GM12874 (cell line): Measurements from ENCODE around the gene AFDN.

Source experiments
- TF ChIP-seq, protein P1 (sequence below): IDR thresholded peaks from 2 replicates; pipeline ENCODE4 v1.5.1; 2011; ENCODE audit warnings: low read depth, mild to moderate bottlenecking, control low read depth, low read length, moderate library complexity; ENCODE audit not compliant: insufficient read depth

The AFDN gene

GRCh38 chr6:167993169-167993568 is 166.5 kb downstream of the AFDN start:
- TF ChIP-seq, protein P1, sequence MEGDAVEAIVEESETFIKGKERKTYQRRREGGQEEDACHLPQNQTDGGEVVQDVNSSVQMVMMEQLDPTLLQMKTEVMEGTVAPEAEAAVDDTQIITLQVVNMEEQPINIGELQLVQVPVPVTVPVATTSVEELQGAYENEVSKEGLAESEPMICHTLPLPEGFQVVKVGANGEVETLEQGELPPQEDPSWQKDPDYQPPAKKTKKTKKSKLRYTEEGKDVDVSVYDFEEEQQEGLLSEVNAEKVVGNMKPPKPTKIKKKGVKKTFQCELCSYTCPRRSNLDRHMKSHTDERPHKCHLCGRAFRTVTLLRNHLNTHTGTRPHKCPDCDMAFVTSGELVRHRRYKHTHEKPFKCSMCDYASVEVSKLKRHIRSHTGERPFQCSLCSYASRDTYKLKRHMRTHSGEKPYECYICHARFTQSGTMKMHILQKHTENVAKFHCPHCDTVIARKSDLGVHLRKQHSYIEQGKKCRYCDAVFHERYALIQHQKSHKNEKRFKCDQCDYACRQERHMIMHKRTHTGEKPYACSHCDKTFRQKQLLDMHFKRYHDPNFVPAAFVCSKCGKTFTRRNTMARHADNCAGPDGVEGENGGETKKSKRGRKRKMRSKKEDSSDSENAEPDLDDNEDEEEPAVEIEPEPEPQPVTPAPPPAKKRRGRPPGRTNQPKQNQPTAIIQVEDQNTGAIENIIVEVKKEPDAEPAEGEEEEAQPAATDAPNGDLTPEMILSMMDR = no peak

DNA sequence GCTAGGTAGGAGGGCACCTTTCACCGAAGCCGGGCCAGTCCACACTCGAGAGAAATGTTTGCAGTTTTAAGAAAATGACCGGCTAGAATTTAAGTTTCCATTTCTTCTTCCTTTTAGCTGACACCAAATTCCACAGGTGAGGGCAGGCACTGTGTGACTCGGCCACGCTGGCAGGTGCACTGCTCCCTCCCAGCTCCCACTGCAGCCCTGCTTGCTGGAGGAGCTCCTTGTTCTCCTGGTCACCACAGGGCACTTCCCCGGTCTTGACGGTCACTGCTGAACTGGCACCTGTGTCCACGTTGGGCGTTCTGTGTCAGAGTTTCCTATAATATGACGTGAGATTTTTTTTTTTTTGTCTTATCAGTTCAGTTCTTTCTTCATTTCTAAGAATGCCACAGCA is 167.1 kb downstream of the AFDN start:
- TF ChIP-seq, protein P1 = no peak

GRCh38 chr6:167995302-167995701 is 168.6 kb downstream of the AFDN start:
- TF ChIP-seq, protein P1 = no peak

- TF ChIP-seq, protein P1 = no peak
Observed at GRCh38 chr6:167995731-167996151, 169.0 kb downstream of the AFDN start.

DNA sequence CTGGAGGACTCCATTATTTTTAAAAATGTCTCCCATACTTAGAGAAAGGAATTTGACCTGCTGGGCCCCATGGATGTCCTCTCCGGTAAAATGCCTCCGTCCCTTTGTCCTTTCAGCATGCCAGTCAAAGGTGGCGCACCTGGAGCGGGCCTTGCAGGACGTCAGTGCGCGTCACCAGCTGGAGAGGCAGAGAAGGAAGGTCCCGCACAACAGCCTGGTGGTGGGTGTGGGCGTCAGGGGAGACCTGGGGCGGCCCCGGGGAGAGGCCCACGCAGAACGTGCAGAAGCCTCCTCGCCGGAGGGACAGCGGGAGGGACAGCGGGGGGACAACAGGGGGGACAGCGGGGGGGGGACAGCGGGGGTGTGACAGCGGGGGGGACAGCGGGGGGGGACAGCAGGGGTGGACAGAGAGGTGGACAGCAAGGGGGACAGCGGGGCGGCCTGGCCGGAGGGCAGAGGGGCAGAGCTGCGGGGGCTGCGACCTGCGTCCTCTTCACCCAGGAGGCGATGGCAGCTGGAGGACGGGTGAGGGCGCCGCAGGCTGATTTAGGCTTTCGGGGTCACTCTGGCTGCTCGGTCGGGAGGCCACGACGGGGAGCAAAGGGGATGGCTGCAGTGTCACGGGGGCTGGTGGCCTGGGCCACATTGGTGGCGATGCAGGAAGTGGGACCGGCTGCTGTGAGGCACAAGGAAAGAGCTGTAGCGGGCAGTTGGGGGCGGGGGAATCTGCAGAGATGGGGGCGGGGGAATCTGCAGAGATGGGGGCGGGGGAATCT is 169.9 kb downstream of the AFDN start:
- TF ChIP-seq, protein P1 = no peak

- TF ChIP-seq, protein P1 = no peak
Observed at GRCh38 chr6:167997642-167998041, 170.9 kb downstream of the AFDN start, which contains the start of gene KIF25. Gene KIF25, plus strand, starts transcription at chr6:167997671. Its CDS starts 31,915 bp downstream, at chr6:168029586.

GRCh38 chr6:167998215-167998614 is 171.5 kb downstream of the AFDN start:
- TF ChIP-seq, protein P1 = no peak
